GM19239 (cell line): ENCODE measurements around the gene ACSL3.
"Not testable (repeated sequence)": the region's sequence is repeated elsewhere in the genome, so short reads cannot be mapped to it uniquely, and the experiment has no call there.

ENCODE experiments used
- DNase-seq: peaks from one replicate; pipeline ENCODE4 v3.0.0; 2011; ENCODE audit warnings: low spot score; ENCODE audit not compliant: insufficient read length
- FAIRE-seq: peaks from 2 replicates; lab custom pipeline; 2011; peaks lifted over from hg19 to GRCh38; lab: Jason Lieb, UNC

ACSL3 gene

DNA sequence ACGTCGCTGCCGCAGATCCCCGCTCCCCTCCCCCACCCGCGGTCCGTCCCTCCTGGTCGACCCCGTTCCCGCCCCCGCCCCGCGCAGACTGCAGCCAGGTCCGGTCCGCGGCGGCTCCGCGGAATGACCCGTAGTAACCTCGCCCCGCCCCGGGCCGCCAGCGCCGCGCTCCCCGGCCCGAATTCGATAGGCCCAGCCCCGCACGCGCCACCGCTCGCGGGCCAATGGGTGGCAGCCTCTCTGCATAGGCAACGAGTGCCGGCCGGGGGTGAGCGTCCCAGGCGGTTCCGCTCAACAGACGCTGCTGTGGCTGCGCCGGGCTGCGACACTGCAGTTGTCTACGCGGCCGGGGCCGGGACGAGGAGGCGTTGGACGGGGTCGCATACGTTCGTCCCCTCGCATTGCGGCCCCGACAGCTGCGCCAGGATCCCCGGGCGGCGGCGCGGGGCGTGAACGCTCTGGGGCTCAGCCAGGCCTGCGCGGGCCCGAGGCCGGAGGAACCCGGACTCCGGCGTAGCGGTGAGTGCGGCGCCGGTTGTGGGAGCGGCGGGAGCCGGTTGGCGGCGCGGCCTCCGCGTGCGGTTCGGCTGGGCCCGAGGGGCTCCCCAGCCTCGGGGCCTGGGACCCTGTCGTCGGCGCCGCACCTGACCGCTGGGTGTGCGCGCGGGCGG lies at the start of gene ACSL3:
Gene ACSL3, plus strand, starts transcription at position 297 of the 671 bp plus-strand sequence. CDS start 47,737 bp downstream, outside the sequence.
- peak; percentile 88 for FAIRE-seq

DNA sequence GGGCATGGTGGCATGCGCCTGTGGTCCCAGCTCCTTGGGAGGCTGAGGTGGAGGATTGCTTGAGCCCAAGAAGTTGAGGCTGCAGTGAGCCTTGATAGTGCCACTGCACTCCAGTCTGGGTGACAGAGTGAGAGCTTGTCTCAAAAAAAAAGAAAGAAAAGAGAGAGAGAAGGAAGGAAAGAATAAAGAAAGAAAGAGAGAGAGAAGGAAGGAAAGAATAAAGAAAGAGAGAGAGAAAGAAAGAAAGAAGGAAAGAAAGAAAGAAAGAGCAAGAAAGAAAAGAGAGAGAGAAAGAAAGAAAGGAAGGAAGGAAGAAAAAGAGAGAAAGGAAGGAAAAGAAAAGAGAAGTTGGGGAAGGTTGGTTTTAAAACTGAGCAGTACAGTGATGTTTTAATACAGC lies 49.0 kb upstream of the ACSL3 start:
- FAIRE-seq, result no peak
- no peak for DNase-seq

More for the DNA sequence above, at the start of gene ACSL3:
- DNase-seq, result peak; percentile 91

DNA sequence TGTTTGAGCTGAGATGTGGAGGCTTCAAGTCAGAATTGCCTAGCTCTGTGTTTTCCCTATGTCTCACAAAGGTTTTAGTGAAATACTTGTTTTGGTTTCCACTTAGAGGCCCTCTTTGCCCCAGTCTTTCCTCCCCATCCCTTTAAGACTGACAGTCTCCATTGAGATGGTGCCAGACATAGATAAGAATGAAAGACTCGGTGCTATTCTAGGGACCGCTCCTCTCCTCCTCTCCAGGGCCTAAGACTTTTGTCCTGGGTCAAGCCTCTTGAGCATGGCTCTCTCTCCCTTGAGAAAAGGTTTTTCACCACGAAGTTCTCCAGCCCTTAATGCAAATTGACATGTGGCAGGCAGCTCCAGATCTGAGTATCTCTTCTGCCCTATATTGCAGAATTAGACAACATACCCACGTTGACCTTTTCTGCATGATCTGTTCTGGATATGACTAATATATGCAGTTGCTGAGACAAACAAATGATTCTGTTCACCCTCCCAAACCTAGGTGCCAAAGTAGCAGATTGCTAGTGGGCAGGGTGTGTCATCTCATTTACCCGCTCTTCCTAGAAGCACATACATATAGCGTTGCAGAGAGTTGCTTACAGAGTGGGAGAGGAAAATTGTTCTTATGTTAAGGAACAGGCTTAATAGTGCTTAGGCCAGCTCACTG lies 47.5 kb upstream of the ACSL3 start:
- DNase-seq (peak; percentile 58), FAIRE-seq (peak; percentile 64)

- DNase-seq (no peak), FAIRE-seq (no peak)
Measured at GRCh38 chr2:222819722-222820333, 41.0 kb upstream of the ACSL3 start.

DNA sequence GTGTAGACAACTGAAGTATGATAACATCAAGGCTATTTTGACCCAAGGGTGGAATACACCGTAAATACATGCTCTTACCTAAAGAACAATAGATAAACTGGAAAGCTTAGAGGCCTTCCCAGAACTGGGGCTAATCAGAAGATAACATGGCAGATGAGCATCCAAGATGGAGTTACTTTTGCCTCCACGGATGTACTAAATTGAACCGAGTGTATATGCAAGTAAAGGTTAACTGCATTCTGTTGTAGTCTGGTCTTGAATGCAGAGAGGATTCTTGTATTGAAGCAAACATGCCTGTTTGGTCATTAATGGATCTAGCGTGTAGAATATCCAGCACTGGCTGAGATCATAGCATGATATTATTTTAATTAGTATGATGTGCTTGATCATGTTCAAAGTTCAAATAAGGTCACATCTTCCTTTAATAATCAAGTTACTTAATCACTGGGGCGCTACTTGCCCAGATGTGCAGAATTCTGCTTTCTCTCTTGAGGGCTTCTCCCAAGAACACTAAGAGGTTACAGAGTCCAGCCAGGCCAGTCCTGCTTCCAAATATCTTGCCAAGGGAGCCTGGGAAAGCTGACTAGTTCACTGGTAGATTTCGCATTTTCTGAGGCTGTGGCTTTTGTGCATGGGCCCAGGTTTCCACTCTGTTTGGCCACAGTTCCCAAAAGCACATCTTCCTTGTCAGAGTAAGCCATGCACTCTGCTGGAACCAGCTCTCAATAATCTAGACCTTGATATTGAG lies 37.5 kb upstream of the ACSL3 start:
- DNase-seq (no peak), FAIRE-seq (no peak)

DNA sequence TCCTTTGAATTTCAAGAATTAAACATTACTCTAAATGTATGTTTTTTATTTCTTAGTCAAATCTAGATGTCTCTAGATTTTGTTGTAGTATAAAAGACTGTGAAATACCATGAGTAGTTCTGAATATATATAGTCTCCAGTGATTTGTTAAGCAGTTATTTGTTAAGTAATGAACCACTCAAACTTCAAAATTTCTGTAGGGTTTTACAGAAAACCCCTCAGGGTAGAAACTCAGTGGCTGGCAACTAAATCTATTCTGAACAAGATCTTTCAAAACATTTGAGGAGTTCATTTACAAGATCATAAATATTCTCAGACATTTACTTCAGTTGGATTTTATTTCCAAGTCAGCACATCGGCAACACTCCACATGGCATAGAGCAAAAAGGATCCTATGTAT lies 35.8 kb upstream of the ACSL3 start:
- DNase-seq, result no peak
- no peak for FAIRE-seq

DNA sequence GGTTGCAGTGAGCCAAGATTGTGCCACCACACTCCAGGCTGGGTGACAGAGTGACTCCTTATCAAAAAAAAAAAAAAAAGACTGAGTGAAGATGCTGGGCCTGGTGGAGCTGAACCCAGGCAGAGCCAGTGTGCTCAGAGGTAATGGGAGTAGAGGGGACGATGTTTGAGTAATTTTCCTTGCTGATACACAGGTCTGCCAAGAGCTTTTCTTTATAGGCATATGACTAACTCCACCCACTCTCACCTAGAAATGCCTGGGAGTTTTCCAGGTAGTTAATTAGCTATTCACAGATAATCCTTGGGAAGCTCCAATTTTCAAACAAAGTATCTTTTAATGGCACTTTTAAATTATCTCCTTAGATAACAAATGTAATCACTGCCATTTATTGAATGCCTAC lies 33.4 kb upstream of the ACSL3 start:
- FAIRE-seq (no peak), DNase-seq (no peak)

DNA sequence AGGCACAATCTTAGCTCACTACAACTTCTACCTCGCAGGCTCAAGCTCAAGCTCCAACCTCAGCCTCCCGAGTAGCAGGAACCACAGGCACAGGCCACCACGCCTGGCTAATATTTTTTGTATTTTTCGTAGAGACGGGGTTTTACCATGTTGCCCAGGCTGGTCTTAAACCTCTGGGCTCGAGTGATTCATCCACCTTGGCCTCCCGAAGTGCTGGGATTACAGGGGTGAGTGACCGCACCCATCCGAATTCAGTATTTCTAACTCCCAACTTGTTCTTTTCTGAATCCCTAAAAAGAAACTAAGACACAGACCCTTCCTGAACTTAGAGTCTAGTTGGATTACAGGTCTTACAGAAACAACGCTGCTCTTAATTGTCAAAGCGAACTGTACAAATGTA lies 32.3 kb upstream of the ACSL3 start:
- DNase-seq (no peak), FAIRE-seq (no peak)

GRCh38 chr2:222830164-222830563 lies 30.7 kb upstream of the ACSL3 start:
- FAIRE-seq, result no peak
- DNase-seq, result no peak

DNA sequence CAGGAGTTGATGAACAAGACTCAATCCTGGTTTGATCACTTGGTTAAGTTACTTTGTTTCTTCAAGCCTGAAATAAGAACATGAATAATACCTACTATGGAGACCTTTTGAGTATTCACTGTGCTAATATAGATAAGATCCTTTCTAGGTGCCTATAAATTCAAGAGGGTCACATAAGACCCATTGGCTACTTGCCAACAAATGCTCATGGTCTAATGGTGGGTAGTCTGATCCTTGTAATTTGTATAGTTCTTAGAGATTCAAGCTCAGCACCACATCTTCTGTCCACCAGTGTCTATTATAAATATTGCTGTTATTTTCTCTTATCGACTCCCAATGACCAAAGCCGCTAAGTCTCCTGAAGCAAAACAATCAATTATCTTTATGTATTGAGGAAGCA lies 27.4 kb upstream of the ACSL3 start:
- DNase-seq (no peak), FAIRE-seq (no peak)

DNA sequence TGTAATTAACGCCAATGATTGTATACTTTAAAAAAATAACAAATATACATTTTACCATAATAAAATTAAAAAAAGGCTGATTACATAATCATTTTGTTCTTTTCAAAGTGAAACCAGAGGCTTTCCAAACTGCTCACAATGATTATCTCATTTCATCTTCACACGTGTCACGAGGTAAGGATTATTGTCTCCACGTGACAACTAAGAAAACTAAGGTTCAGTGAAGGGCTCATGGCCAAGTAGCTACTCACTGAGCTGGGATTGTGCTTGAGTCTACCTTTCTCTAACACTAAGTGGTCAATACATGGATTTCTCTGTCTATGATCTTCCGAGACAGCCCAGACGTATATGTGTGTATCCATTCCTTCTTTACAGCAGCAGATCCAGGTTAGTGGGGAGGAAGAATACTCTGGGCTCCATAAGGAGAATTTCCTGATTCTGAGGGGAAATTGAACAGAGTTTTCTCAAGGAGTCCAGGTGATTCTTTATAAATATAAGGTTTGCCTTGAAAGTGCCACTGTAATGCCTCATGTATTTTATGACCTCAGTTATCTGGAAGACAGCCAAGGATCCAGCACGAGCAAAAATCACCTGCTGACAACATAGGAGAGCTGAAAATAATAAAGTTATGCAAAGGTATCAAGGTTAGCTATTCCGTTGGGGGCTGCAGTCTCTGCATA lies 25.6 kb upstream of the ACSL3 start:
- FAIRE-seq (no peak), DNase-seq (no peak)

DNA sequence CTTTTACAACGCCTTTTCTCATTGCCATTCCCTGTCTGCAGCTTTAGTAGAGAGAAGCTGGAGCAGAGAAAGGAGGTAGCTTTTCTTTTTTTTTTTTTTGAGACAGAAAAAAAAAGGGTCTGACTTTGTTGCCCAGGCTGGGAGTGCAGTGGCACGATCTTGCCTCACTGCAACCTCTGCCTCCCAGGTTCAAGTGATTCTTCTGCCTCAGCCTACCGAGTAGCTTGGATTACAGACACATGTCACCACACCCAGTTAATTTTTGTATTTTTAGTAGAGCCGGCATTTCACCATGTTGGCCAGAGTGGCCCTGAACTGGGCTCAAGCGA lies 25.0 kb upstream of the ACSL3 start:
- DNase-seq (no peak), FAIRE-seq (no peak)

- FAIRE-seq (no peak), DNase-seq (no peak)
Measured at GRCh38 chr2:222837643-222838056, 23.2 kb upstream of the ACSL3 start.

GRCh38 chr2:222840060-222840802 lies 20.6 kb upstream of the ACSL3 start:
- DNase-seq, result no peak
- FAIRE-seq, result no peak

DNA sequence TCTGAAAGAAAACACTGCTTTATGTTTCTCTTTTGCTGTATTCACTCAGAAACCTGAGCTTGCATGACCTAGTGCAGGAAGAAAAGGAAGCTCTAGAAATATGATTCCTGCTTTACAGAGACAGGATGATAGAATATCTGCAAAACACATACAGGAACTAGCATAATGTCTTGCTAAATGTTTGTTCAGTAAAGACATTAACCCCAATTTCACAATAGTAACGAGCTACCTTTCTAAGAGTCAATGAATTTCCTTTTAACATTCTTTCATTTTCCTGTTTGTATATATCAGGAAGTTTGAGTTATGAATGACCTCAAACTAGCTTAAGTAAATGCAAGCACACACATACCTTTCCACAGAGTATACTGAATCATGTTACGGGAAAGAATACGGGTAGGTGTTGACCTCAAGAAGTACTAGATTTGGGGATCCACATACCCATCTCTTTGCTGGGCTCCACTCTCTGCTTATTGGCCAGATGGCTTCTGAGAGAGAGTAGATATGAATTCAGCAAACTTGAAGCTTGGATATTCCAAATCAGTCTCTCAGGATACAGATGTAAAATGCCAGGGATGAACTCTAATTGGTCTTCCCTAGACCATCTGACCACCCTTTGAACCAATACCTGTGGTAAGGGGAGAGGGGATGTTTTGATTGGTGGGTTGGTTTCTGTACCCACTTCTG lies 18.2 kb upstream of the ACSL3 start:
- no peak for FAIRE-seq
- DNase-seq, result no peak

DNA sequence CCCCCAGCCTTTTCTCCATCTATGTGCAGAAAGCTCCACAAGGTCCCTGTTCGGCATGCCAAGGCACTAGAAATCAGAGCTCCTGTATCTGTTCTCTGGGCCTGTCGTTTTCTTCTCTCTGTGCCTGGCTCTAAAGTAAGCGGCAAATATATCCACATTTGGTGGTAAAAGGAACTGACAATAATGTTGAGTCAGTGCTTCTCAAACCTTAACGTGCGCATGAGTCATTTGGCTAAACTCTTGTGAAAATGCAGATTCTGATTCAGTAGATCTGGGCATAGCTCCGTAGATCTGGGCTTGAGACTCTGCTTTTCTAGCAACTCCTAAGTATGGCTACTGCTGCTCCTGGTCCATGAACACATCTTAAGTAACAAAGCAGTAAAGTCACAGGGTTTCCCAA lies 16.5 kb upstream of the ACSL3 start:
- FAIRE-seq (no peak), DNase-seq (no peak)

DNA sequence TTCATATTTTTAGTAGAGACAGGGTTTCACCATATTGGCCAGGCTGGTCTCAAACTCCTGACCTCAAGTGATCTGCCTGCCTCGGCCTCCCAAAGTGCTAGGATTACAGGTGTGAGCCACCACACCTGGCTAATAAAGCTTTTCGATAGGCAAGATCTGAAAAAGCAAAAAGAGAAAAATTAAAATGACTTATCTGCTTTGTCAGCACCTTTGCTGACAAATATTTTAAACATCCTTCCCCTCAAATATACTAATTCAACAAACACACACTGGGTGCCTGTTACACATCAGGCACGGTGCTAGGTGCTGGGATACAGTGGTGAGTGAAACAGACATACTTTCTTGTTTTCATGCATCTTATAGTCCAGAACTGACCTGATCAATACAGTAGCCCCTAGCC lies 15.5 kb upstream of the ACSL3 start:
- FAIRE-seq, DNase-seq: not testable (repeated sequence)

DNA sequence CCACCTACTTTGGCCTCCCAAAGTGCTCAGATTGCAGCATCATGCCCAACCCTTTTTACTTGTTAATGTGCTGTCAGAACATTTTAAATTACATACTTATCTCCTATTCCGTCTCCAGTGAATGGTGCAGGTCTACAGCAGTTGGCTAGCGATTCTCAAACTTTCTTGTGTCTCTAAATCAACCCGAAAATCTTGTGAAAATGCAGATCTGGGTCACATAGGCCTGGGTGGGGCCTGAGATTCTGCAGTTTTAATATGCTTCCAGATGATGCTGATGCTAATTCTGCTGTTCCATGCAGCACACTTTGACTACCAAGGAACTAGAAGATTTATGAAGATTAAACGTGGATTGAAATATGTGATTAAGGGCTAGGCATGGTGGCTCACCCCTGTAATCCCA lies 14.8 kb upstream of the ACSL3 start:
- FAIRE-seq (no peak), DNase-seq (no peak)

- FAIRE-seq, result not testable (repeated sequence)
Measured at GRCh38 chr2:222848031-222848430, 12.8 kb upstream of the ACSL3 start.

More at GRCh38 chr2:222848031-222848430, 12.8 kb upstream of the ACSL3 start:
- not testable (repeated sequence) for DNase-seq
